NT2/D1 (cell line): ENCODE results near the gene KIT.

ENCODE experiments used
- SUZ12 ChIP-seq: IDR thresholded peaks from 2 replicates; pipeline ENCODE4 v1.6.1; 2011; ENCODE audit not compliant: insufficient read length, insufficient read depth; ENCODE audit errors: extremely low read depth
- YY1 ChIP-seq: IDR thresholded peaks from 2 replicates; pipeline ENCODE4 v1.6.1; 2011; ENCODE audit not compliant: insufficient read length, insufficient read depth
- ZNF274 ChIP-seq: IDR thresholded peaks from 2 replicates; pipeline ENCODE4 v1.6.1; 2011; ENCODE audit warnings: mild to moderate bottlenecking, low read depth, low read length

DNA sequence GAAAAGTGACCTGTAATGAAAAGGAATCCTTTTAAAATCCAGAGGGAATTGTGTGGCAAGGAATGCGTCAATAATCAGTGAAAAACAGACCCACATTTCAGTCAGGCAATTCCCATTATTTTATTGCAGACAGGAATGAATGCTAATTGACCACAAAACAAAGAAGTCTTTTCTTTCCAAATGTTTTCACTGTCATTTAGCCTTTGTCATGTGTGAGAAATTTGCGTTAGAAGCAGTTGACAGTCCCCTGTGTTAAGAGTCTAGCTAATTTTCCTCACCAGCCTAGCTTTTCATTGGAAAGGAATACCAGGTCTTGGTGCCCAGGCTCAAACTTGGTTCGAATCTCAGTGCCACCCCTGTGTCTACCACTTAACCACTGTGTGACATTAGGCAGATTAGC lies 83.4 kb downstream of the KIT start:
- TF ChIP-seq YY1: no peak
- TF ChIP-seq ZNF274: no peak
- no peak for TF ChIP-seq SUZ12
